ENCODE measurements around the gene APPL2. TPM values are rescaled to one million over a fixed set of nuclear protein-coding genes. Genes with fewer than 3 reads are reported as not detected.

Gene APPL2
- total and polyA plus RNA-seq, 2 experiments from 2014 or later, result 83.0 to 122 TPM

GRCh38 chr12:105177208-105177607 lies 58.8 kb downstream of the APPL2 start:
- H3K9ac ChIP-seq, result no peak overlapping the region
- no peak overlapping the region for H3K4me3 ChIP-seq
- H3F3A ChIP-seq (ENCODE audit: insufficient read depth), result peaks cover 96% of the 10 kb centered on the region
- H3K9me3 ChIP-seq (ENCODE audit: low read depth), result no peaks in the 10 kb centered on the region
- TF ChIP-seq EZH2phosphoT487 (IDR thresholded peaks at IDR 0.05; ENCODE audit: insufficient read depth, low read depth) (no peak), EZH2 (IDR thresholded peaks at IDR 0.05; ENCODE audit: insufficient read depth, poor library complexity, severe bottlenecking) (no peak)
- no peaks in the 10 kb centered on the region for H3K9me2 ChIP-seq (ENCODE audit: insufficient read depth)
- no peak for DNase-seq
- H3K79me2 ChIP-seq (ENCODE audit: insufficient read depth), result peaks cover 17% of the 10 kb centered on the region
- H3K4me2 ChIP-seq (ENCODE audit: unreplicated experiment), result no peak overlapping the region
- H3K27me3 ChIP-seq (replicated peaks; ENCODE audit: insufficient read depth), result no peaks in the 10 kb centered on the region
- H3K36me3 ChIP-seq (ENCODE audit: low read depth), result peaks cover 57% of the 10 kb centered on the region
- WGBS, 2 experiments (ENCODE audit: low coverage in 1 of 2, low lambda C conversion rate in 2 of 2, missing lambda C conversion rate in 2 of 2), result 94 to 99% methylated on average over 4 of the region's 4 CpGs
- no peaks in the 10 kb centered on the region for H3K4me1 ChIP-seq (ENCODE audit: insufficient read depth)
- H4K20me1 ChIP-seq (ENCODE audit: insufficient read depth), result no peaks in the 10 kb centered on the region
- H3K27ac ChIP-seq, result no peak overlapping the region
- H2AFZ ChIP-seq, result no peak overlapping the region
- in situ Hi-C loops (cut with MboI), result no loop called here

GRCh38 chr12:105175397-105175990 lies 60.5 kb downstream of the APPL2 start:
- no peaks in the 10 kb centered on the region for H4K20me1 ChIP-seq (ENCODE audit: insufficient read depth)
- H3K9ac ChIP-seq, result no peak overlapping the region
- H3K36me3 ChIP-seq (ENCODE audit: low read depth), result peaks cover 72% of the 10 kb centered on the region
- no peaks in the 10 kb centered on the region for H3K4me1 ChIP-seq (ENCODE audit: insufficient read depth)
- no peaks in the 10 kb centered on the region for H3K79me2 ChIP-seq (ENCODE audit: insufficient read depth)
- H3K27me3 ChIP-seq (replicated peaks; ENCODE audit: insufficient read depth), result no peaks in the 10 kb centered on the region
- H3K4me3 ChIP-seq, result no peak overlapping the region
- in situ Hi-C loops (cut with MboI), result no loop called here
- H3K4me2 ChIP-seq (ENCODE audit: unreplicated experiment), result no peak overlapping the region
- peaks cover 96% of the 10 kb centered on the region for H3F3A ChIP-seq (ENCODE audit: insufficient read depth)
- H2AFZ ChIP-seq, result no peak overlapping the region
- no peak for DNase-seq
- no peak overlapping the region for H3K27ac ChIP-seq
- H3K9me3 ChIP-seq (ENCODE audit: low read depth), result no peaks in the 10 kb centered on the region
- H3K9me2 ChIP-seq (ENCODE audit: insufficient read depth), result no peaks in the 10 kb centered on the region
- TF ChIP-seq EZH2 (IDR thresholded peaks at IDR 0.05; ENCODE audit: insufficient read depth, poor library complexity, severe bottlenecking) (no peak), EZH2phosphoT487 (IDR thresholded peaks at IDR 0.05; ENCODE audit: insufficient read depth, low read depth) (no peak)
- WGBS, 2 experiments (ENCODE audit: low coverage in 1 of 2, low lambda C conversion rate in 2 of 2, missing lambda C conversion rate in 2 of 2), result 100% methylated on average over 2 of the region's 2 CpGs

- peaks cover 88% of the 10 kb centered on the region for H3K36me3 ChIP-seq (ENCODE audit: low read depth)
- peaks cover 94% of the 10 kb centered on the region for H3F3A ChIP-seq (ENCODE audit: insufficient read depth)
- no peak overlapping the region for H3K4me3 ChIP-seq
- H3K9me3 ChIP-seq (ENCODE audit: low read depth), result no peaks in the 10 kb centered on the region
- no peak for TF ChIP-seq EZH2 (IDR thresholded peaks at IDR 0.05; ENCODE audit: insufficient read depth, poor library complexity, severe bottlenecking)
- no peak for TF ChIP-seq EZH2phosphoT487 (IDR thresholded peaks at IDR 0.05; ENCODE audit: insufficient read depth, low read depth)
- no peaks in the 10 kb centered on the region for H3K9me2 ChIP-seq (ENCODE audit: insufficient read depth)
- H2AFZ ChIP-seq, result no peak overlapping the region
- no peak overlapping the region; the same call in 1 of the 2 replicates for H3K27ac ChIP-seq
- H3K4me2 ChIP-seq (ENCODE audit: unreplicated experiment), result no peak overlapping the region
- H3K9ac ChIP-seq, result no peak overlapping the region
- no peaks in the 10 kb centered on the region for H3K79me2 ChIP-seq (ENCODE audit: insufficient read depth)
- H4K20me1 ChIP-seq (ENCODE audit: insufficient read depth), result no peaks in the 10 kb centered on the region
- H3K27me3 ChIP-seq (replicated peaks; ENCODE audit: insufficient read depth), result no peaks in the 10 kb centered on the region
- peaks cover 7% of the 10 kb centered on the region for H3K4me1 ChIP-seq (ENCODE audit: insufficient read depth)
- 37 to 43% methylated on average over 6 of the region's 6 CpGs for WGBS, 2 experiments (ENCODE audit: low coverage in 1 of 2, low lambda C conversion rate in 2 of 2, missing lambda C conversion rate in 2 of 2)
- in situ Hi-C loops (cut with MboI), result no loop called here
- DNase-seq, result no peak
Measured at GRCh38 chr12:105171691-105172436, 64.1 kb downstream of the APPL2 start.

DNA sequence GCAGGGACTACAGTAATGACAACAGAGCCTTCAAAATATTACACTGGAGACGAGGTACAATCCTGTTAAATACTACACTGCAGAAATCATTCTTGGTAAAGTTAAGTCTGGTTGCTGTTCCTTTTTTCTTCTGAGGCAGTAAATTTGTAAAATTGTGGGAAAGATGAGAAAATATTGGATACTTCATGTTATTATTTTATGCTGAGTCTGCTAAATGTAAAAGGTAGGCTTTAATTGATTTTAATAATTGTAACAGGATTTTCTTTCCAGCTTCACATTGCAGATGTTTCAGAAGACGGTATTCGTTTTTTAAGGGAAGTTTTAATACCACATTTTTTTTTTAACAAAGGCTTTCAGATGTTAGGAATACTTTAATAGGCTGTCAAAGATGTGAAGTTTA lies 65.8 kb downstream of the APPL2 start:
- no peak for DNase-seq
- Histone ChIP-seq H4K20me1 (ENCODE audit: insufficient read depth) (no peaks in the 10 kb centered on the region), H3K9ac (no peak overlapping the region), H3K9me3 (ENCODE audit: low read depth) (no peaks in the 10 kb centered on the region), H3K79me2 (ENCODE audit: insufficient read depth) (no peaks in the 10 kb centered on the region), H2AFZ (no peak overlapping the region), H3F3A (ENCODE audit: insufficient read depth) (peaks cover 85% of the 10 kb centered on the region), H3K4me2 (ENCODE audit: unreplicated experiment) (no peak overlapping the region), H3K36me3 (ENCODE audit: low read depth) (peaks cover 87% of the 10 kb centered on the region), H3K4me1 (ENCODE audit: insufficient read depth) (peaks cover 13% of the 10 kb centered on the region), H3K27ac (no peak overlapping the region), H3K27me3 (replicated peaks; ENCODE audit: insufficient read depth) (no peaks in the 10 kb centered on the region), H3K4me3 (no peak overlapping the region), H3K9me2 (ENCODE audit: insufficient read depth) (no peaks in the 10 kb centered on the region)
- 80 to 92% methylated on average over 3 of the region's 3 CpGs for WGBS, 2 experiments (ENCODE audit: low coverage in 1 of 2, low lambda C conversion rate in 2 of 2, missing lambda C conversion rate in 2 of 2)
- in situ Hi-C loops (cut with MboI), result no loop called here
- TF ChIP-seq EZH2phosphoT487 (IDR thresholded peaks at IDR 0.05; ENCODE audit: insufficient read depth, low read depth), result no peak
- TF ChIP-seq EZH2 (IDR thresholded peaks at IDR 0.05; ENCODE audit: insufficient read depth, poor library complexity, severe bottlenecking), result no peak
